ENCODE data around the gene ZBTB16.

DNA sequence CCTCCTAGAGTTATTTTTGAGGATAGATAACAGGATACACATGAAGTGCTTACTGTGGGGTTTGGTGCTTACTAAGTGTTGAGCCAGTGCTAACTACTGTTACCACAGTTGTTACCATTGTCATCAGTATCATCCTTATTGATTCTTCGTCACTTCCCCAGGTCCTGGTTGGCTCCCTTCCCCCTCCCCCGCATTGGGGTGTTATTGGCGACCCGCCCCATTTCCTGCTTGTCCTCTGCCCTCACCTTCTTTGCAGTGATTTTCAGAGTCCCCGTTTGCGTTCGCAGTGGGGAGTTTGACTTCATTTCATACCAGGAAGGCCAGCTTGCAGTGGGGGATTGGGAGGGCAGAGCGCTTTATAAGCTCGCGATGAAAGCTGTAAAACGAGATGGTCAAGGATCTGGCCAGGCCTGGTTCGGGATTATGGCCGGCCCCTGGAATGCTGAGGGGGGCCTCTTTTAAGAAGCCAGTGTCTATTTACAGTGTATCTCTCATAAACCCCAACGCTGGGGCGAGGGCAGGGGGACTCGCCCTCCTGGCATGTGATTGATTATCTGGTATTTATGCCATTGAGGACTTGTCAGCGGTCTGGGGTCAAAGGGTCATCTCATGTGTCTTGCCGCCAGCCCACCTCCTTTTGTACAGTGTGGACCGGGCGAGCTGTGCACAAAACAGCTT, 152.1 kb downstream of the ZBTB16 start:
- no peak for TF ChIP-seq POLR2A (IDR thresholded peaks at IDR 0.05; ENCODE audit: low read depth, low read length)
- TF ChIP-seq, protein P1, sequence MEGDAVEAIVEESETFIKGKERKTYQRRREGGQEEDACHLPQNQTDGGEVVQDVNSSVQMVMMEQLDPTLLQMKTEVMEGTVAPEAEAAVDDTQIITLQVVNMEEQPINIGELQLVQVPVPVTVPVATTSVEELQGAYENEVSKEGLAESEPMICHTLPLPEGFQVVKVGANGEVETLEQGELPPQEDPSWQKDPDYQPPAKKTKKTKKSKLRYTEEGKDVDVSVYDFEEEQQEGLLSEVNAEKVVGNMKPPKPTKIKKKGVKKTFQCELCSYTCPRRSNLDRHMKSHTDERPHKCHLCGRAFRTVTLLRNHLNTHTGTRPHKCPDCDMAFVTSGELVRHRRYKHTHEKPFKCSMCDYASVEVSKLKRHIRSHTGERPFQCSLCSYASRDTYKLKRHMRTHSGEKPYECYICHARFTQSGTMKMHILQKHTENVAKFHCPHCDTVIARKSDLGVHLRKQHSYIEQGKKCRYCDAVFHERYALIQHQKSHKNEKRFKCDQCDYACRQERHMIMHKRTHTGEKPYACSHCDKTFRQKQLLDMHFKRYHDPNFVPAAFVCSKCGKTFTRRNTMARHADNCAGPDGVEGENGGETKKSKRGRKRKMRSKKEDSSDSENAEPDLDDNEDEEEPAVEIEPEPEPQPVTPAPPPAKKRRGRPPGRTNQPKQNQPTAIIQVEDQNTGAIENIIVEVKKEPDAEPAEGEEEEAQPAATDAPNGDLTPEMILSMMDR (conservative IDR thresholded peaks at IDR 0.05; ENCODE audit: low read depth, low read length): no peak
- TF ChIP-seq MXI1 (IDR thresholded peaks at IDR 0.05; ENCODE audit: borderline replicate concordance, low read depth, low read length): no peak
- TF ChIP-seq CEBPB (IDR thresholded peaks at IDR 0.05; ENCODE audit: low read depth, low read length): no peak
- no peak for TF ChIP-seq RCOR1 (IDR thresholded peaks at IDR 0.05; ENCODE audit: insufficient replicate concordance, low read length)
- no peak for TF ChIP-seq RFX5 (IDR thresholded peaks at IDR 0.05; ENCODE audit: low read depth, low read length)
- no peak for TF ChIP-seq MAFK (IDR thresholded peaks at IDR 0.05; ENCODE audit: low read depth, low read length)
- TF ChIP-seq RAD21 (IDR thresholded peaks at IDR 0.05; ENCODE audit: low read length): no peak
- no peak for TF ChIP-seq SMC3 (IDR thresholded peaks at IDR 0.05; ENCODE audit: low read depth, low read length)
- no peak for TF ChIP-seq MAZ (IDR thresholded peaks at IDR 0.05; ENCODE audit: borderline replicate concordance, low read depth, low read length)
- TF ChIP-seq, protein P2, sequence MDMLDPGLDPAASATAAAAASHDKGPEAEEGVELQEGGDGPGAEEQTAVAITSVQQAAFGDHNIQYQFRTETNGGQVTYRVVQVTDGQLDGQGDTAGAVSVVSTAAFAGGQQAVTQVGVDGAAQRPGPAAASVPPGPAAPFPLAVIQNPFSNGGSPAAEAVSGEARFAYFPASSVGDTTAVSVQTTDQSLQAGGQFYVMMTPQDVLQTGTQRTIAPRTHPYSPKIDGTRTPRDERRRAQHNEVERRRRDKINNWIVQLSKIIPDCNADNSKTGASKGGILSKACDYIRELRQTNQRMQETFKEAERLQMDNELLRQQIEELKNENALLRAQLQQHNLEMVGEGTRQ (IDR thresholded peaks at IDR 0.05; ENCODE audit: low read depth, low read length): no peak
- no peak for TF ChIP-seq BHLHE40 (IDR thresholded peaks at IDR 0.05; ENCODE audit: low read depth, low read length)
- TF ChIP-seq FOS (IDR thresholded peaks at IDR 0.05; ENCODE audit: low read depth, low read length): no peak
- no peak for TF ChIP-seq NFE2L2 (IDR thresholded peaks at IDR 0.05; ENCODE audit: low read depth, low read length)

All from IMR-90 (cell line).